GM21423 (cell line): ENCODE results near the gene PRR7.

ENCODE experiments used
- ATAC-seq: cut with Tn5 transposase; IDR thresholded peaks from one replicate; pipeline ENCODE4 v1.9.1; 2021; ENCODE audit warnings: mild to moderate bottlenecking, moderate library complexity; ENCODE audit not compliant: unreplicated experiment

The PRR7 gene

DNA sequence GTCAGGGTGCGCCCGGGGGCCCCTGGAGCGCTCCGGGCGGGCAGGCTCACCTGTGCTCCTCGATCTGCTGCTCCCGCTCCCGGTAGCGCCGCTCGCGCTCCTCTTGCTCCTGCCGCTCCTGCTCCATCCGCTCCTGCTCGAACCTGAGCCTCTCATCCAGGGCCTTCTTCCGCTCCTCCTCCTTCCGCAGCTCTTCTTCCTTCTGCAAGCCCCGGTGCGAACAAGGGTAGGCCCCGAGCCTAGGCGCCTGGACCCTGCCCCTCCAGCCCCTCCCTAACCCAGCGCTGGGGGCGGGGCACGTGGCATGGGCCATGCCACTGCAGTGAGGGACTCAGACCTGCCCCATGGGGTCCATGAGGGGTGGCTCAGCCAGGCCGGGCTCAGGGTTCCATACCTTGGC is 20.2 kb downstream of the PRR7 start:
- no peak for ATAC-seq

- ATAC-seq, result no peak
Observed at GRCh38 chr5:177467436-177467835, 20.8 kb downstream of the PRR7 start.

DNA sequence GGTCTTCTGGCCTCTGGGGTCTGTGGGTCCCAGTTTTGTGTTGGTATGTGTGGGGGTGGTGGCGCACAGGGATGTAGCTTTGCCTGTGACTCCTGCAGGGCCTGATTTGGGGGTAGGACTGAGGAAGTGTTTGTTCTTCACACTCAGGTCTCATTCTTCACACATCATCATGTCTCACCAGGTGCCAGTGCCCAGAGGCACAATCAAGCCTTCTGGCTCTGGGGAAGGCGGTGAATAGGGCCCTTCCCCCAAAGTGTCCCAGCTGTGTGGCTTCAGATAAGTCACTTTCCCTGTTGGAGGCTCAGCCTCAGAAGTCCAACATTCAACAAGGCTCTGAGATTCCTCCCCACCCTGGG is 21.7 kb downstream of the PRR7 start:
- ATAC-seq, result no peak

DNA sequence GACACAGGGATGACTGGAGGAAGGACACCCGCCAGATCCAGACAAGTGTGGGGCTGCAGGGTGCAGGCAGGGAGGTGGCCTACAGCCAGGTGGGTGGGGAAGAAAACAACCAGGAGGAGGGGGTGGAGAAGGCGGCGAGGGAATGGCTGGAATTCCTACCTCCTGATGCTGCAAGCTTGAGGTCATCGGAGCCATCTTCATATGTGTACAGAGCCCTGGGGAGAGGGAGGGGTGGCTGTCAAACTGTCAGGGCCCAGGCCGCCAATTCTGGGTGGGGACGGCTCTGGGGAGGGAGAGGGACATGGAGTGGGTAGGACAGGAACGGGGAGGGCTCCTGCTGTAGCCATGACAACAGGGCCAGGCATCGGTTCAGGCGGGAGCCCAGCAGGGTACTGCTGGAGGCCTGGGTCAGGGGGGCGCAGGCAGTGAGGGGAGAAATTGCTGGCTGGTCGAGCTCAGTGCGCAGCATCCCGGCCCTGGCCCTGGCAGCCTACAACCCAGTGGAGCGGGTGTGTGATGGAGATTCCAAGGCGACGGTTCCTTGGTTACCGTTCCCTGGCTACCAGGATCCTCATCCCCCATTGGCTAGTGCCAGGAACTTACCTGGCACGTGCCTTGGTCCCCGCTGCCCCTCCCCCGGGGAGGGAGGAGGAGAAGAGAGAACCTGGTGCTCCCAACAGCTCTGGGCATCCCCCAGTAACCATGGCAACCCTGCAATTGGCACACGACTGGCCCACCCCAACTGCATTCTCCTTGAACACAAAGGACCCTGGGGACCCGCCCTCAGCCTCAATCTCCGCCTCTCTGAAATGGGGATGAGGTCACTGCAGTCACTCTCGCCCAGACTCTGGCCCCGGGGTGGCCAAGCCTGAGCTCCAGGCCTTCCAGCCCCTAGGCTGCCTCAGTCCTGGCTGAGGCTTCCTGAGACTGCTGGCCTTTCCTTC is 22.3 kb downstream of the PRR7 start:
- no peak for ATAC-seq

GRCh38 chr5:177469750-177470525 is 23.3 kb downstream of the PRR7 start:
- no peak for ATAC-seq

DNA sequence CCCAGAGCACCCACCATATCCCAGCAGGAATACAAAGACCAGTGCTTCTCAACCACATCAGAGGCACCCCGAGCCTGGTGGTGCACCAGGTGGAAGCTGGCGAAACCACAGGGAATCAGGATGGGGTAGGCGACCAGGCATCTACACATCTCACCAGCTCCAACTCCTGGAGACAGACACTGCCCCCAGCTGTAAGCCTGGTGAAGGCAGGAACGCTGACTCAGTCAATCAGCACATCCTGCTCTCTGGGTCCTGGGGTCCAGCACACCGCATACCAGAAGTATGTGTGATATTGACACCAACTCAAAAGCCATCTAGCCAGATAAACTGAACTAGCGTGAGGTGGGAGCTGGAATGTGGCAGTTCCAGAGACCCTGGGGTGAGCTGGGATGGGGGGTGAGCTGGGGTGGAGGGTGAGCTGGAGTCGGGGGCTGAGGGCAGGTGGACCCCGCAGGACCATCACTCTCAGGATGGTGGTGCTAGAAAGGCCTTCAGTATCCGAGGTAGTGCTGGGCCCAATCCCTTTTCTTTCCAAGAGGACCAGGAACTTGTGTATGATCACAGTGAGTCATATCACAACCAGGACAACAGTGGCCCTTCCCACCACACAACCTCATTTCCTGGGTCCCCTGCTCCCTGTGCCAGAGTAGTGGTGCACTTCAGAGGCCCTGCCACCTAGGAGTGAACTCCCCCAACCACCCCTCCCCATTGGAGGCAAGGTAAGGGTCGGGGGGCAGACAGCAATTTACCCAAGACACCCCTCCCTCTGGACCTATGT is 24.3 kb downstream of the PRR7 start:
- ATAC-seq, result no peak

GRCh38 chr5:177471610-177472356 is 25.2 kb downstream of the PRR7 start:
- no peak for ATAC-seq

- peak; percentile 53 for ATAC-seq
Observed at GRCh38 chr5:177472460-177473442, 26.1 kb downstream of the PRR7 start.

- ATAC-seq, result peak; percentile 40
Observed at GRCh38 chr5:177473443-177474001, 26.9 kb downstream of the PRR7 start, which contains the start of gene DBN1. TSS of gene DBN1 (minus strand) at chr5:177473634. CDS start at chr5:177473521, 113 bp downstream.

DNA sequence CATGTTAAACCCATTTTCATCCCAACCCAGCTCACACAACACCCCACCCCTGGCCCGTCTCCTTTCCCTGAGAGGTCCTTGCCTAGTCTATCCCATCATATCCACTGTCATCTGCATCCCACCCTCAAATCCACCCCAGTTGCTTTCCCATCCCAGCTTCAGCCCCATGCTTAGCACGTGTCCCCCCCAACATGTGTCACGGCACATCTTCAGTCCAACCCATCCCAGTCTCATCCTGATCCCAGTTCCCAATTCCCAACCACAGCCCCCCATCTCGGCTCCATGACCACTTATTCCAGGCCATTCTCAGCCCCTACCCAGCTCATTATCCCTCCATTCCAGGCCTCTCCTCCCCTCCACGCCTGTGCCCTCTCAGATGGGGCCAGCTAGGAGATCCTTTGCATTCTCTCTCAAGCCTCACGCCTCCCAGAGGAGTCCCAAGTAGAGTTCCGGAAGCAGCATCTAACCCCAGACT is 27.4 kb downstream of the PRR7 start:
- no peak for ATAC-seq

GRCh38 chr5:177474846-177475562 is 28.4 kb downstream of the PRR7 start:
- ATAC-seq, result no peak

- no peak for ATAC-seq
Observed at GRCh38 chr5:177475563-177476427, 29.2 kb downstream of the PRR7 start.

GRCh38 chr5:177476531-177477233 is 30.1 kb downstream of the PRR7 start:
- no peak for ATAC-seq

GRCh38 chr5:177477701-177478477 is 31.3 kb downstream of the PRR7 start:
- ATAC-seq, result no peak

GRCh38 chr5:177478711-177479646 is 32.4 kb downstream of the PRR7 start:
- ATAC-seq, result no peak
